HepG2 (cell line): Measurements from ENCODE around the gene WSCD1. TPM values are rescaled to one million over a fixed set of nuclear protein-coding genes. Genes with fewer than 3 reads are reported as not detected.

ENCODE experiments used
- ATAC-seq: fragments of 200-7000 bp; cut with Tn5 transposase; 3 replicates; pipeline ENCODE4 v1.9.1; 2020; ENCODE audit warnings: mild to moderate bottlenecking, moderate library complexity
- BruUV-seq: library from RNA; stranded (reverse); fragments of 400-500 nt; replicated peaks from 2 replicates; lab custom pipeline; 2021; lab: Mats Ljungman, UMichigan
- CTCF ChIA-PET: fragments of 300-600 bp; formaldehyde crosslinking; extraction: SDS; loops from one replicate; lab custom pipeline; 2021; ENCODE audit warnings: low total read pairs, inconsistent platforms, low intra/inter-chr PET ratio; lab: Yijun Ruan, JAX
- POLR2A ChIA-PET: fragments of 350-600 bp; sonication (Branson Sonifier 250); formaldehyde crosslinking; loops from one replicate; lab custom pipeline; 2020; ENCODE audit warnings: antibody characterized with exemption, inconsistent platforms; lab: Yijun Ruan, JAX
- DNase-seq: peaks from one replicate; pipeline ENCODE4 v3.0.0-alpha.2; 2015; ENCODE audit warnings: low spot score
- FAIRE-seq: peaks from 3 replicates; lab custom pipeline; 2011; peaks lifted over from hg19 to GRCh38; lab: Jason Lieb, UNC
- H2AFZ ChIP-seq: one replicate; pipeline ENCODE4 v1.6.1; 2011; ENCODE audit warnings: low read length, inconsistent platforms
- H3K27ac ChIP-seq: fragments of 300-600 bp; 3 replicates; pipeline ENCODE4 v1.8.0; 2011; ENCODE audit warnings: mixed run types, mild to moderate bottlenecking, mixed read lengths, low read length, inconsistent platforms; ENCODE audit not compliant: insufficient read depth; ENCODE audit errors: extremely low read length
- H3K27me3 ChIP-seq, 2 experiments: fragments of 200-600 bp in 1 of 2; 2 replicates in 1 of 2; 3 replicates in 1 of 2; pipeline versions ENCODE4 v1.6.0 to v1.8.0; 2011; ENCODE audit warnings: low read length in 2 of 2, mild to moderate bottlenecking in 2 of 2, moderate library complexity in 2 of 2, inconsistent platforms in 1 of 2; ENCODE audit not compliant: insufficient read depth in 2 of 2, control insufficient read depth in 1 of 2
- H3K36me3 ChIP-seq, 2 experiments: fragments of 200-600 bp in 1 of 2; replicated peaks in 1 of 2; 2 replicates in 1 of 2; 3 replicates in 1 of 2; pipeline versions ENCODE4 v1.5.1 to v1.8.0; 2011; ENCODE audit warnings: low read length in 2 of 2, inconsistent platforms in 1 of 2; ENCODE audit not compliant: insufficient read depth in 2 of 2, control insufficient read depth in 1 of 2
- H3K4me1 ChIP-seq: 2 replicates; pipeline ENCODE4 v1.5.1; 2012; ENCODE audit warnings: low read length, inconsistent platforms; ENCODE audit not compliant: insufficient read depth
- H3K4me2 ChIP-seq: 2 replicates; pipeline ENCODE4 v1.6.0; 2011; ENCODE audit warnings: low read depth, low read length, inconsistent platforms
- H3K4me3 ChIP-seq, 3 experiments: fragments of 200-600 bp in 1 of 3; sonication (generic), shearing (Covaris generic) in 1 of 3; replicated peaks in 1 of 3; 2 replicates each; pipeline ENCODE4 v1.5.1; 2011 to 2016; ENCODE audit warnings: low read length in 3 of 3, inconsistent platforms in 2 of 3, low read depth in 2 of 3, mild to moderate bottlenecking in 2 of 3, control low read depth in 1 of 3, mixed read lengths in 1 of 3; ENCODE audit not compliant: insufficient read depth in 1 of 3
- H3K79me2 ChIP-seq: one replicate; pipeline ENCODE4 v1.6.1; 2011; ENCODE audit warnings: low read length, inconsistent platforms; ENCODE audit not compliant: insufficient read depth
- H3K9ac ChIP-seq: 2 replicates; pipeline ENCODE4 v1.6.0; 2011; ENCODE audit warnings: mild to moderate bottlenecking, low read depth, low read length, inconsistent platforms; ENCODE audit not compliant: insufficient read depth
- H3K9me3 ChIP-seq: 2 replicates; pipeline ENCODE4 v1.5.1; 2012; ENCODE audit warnings: mild to moderate bottlenecking, low read length
- H4K20me1 ChIP-seq: 2 replicates; pipeline ENCODE4 v1.6.0; 2011; ENCODE audit warnings: inconsistent platforms, mild to moderate bottlenecking, low read length, moderate library complexity; ENCODE audit not compliant: insufficient read depth
- DPF2 ChIP-seq: sonication (generic); formaldehyde crosslinking; IDR thresholded peaks from 2 replicates; pipeline ENCODE4 v1.4.0; 2020; ENCODE audit warnings: mild to moderate bottlenecking, low read depth, missing genetic modification reagents, borderline replicate concordance
- GATA4 ChIP-seq: sonication (generic); IDR thresholded peaks from 2 replicates; pipeline ENCODE4 v1.6.1; 2016; ENCODE audit warnings: antibody characterized with exemption, low read depth, borderline replicate concordance
- JUN ChIP-seq: sonication (generic); formaldehyde crosslinking; IDR thresholded peaks from 2 replicates; pipeline ENCODE4 v1.4.0; 2020; ENCODE audit warnings: mild to moderate bottlenecking, missing genetic modification reagents
- MED1 ChIP-seq: sonication (generic); formaldehyde crosslinking; IDR thresholded peaks from 2 replicates; pipeline ENCODE4 v1.4.0; 2020; ENCODE audit warnings: missing genetic modification reagents
- POGK ChIP-seq: sonication (generic); formaldehyde crosslinking; conservative IDR thresholded peaks from 2 replicates; pipeline ENCODE4 v1.8.0; 2022; ENCODE audit warnings: mild to moderate bottlenecking, moderate library complexity, missing genetic modification reagents
- ZBTB25 ChIP-seq: IDR thresholded peaks from 2 replicates; pipeline ENCODE4 v1.6.1; 2018; ENCODE audit warnings: missing genetic modification reagents
- ZNF143 ChIP-seq: sonication (generic); formaldehyde crosslinking; IDR thresholded peaks from 2 replicates; pipeline ENCODE4 v1.4.0; 2020; ENCODE audit warnings: missing genetic modification reagents
- ZNF263 ChIP-seq: sonication (generic); formaldehyde crosslinking; IDR thresholded peaks from 2 replicates; pipeline ENCODE4 v1.4.0; 2020; ENCODE audit warnings: missing genetic modification reagents
- ZNF264 ChIP-seq: sonication (generic); formaldehyde crosslinking; IDR thresholded peaks from 2 replicates; pipeline ENCODE4 v1.4.0; 2020; ENCODE audit warnings: missing genetic modification reagents
- ZNF30 ChIP-seq: sonication (generic); formaldehyde crosslinking; IDR thresholded peaks from 2 replicates; pipeline ENCODE4 v1.5.0; 2020; ENCODE audit warnings: mild to moderate bottlenecking, missing genetic modification reagents
- ZNF33A ChIP-seq: sonication (generic); formaldehyde crosslinking; IDR thresholded peaks from 2 replicates; pipeline ENCODE4 v1.5.1; 2020; ENCODE audit warnings: missing genetic modification reagents, mild to moderate bottlenecking, moderate library complexity, borderline replicate concordance
- ZNF597 ChIP-seq: sonication (generic); formaldehyde crosslinking; IDR thresholded peaks from 2 replicates; pipeline ENCODE4 v1.5.0; 2020; ENCODE audit warnings: missing genetic modification reagents
- ZNF639 ChIP-seq: conservative IDR thresholded peaks from 2 replicates; pipeline ENCODE4 v1.6.1; 2018; ENCODE audit warnings: missing genetic modification reagents
- ZNF770 ChIP-seq: sonication (generic); formaldehyde crosslinking; IDR thresholded peaks from 2 replicates; pipeline ENCODE4 v1.5.0; 2020; ENCODE audit warnings: mild to moderate bottlenecking, missing genetic modification reagents
- ZSCAN12 ChIP-seq: sonication (generic); formaldehyde crosslinking; IDR thresholded peaks from 2 replicates; pipeline ENCODE4 v1.9.0; 2021; ENCODE audit warnings: mild to moderate bottlenecking, missing genetic modification reagents
- WGBS: methylation state at CpG from one replicate; pipeline ENCODE4 v1.1.6; 2017; ENCODE audit warnings: low lambda C conversion rate; 5-methylcytosine and 5-hydroxymethylcytosine counted together
- in situ Hi-C: cut with HindIII; loops from 2 replicates; pipeline ENCODE4 v1.10.0; 2017; ENCODE audit warnings: low pct_unique_long_range_greater_than_20kb; ENCODE audit not compliant: extremely low pct_ligation_motif_present
- intact Hi-C: fragments of 100-400 bp; cut with micrococcal nuclease; formaldehyde crosslinking; loops from one replicate; pipeline ENCODE4 v1.10.0; 2022; ENCODE audit not compliant: unreplicated experiment
- polyA plus RNA-seq, 8 experiments: library from polyadenylated mRNA; depleted of rRNA in 3 of 8; stranded (reverse) in 7 of 8; unstranded in 1 of 8; fragments of >200 nt; fragmentation: Illumina TruSeq in 4 of 8; extraction: Trizol in 4 of 8; gene quantifications; 2 replicates each; pipeline versions ENCODE4 v1.2.1 to v1.2.3, GENCODE V29; 2011 to 2016; ENCODE audit warnings: low read depth in 4 of 8, missing spikeins in 1 of 8, mixed read lengths in 1 of 8; ENCODE audit not compliant: insufficient read depth in 1 of 8
- total RNA-seq, 5 experiments: library from RNA; depleted of rRNA; stranded (reverse); fragments of >200 nt; fragmentation: Illumina TruSeq; extraction: Trizol; gene quantifications; 2 replicates each; pipeline ENCODE4 v1.2.3, GENCODE V29; 2016; ENCODE audit warnings: low read depth in 1 of 5

WSCD1 gene
- total and polyA plus RNA-seq, 2 of the 13 experiments (the other 11 are each of a cell fraction or from before 2014, with no cell fraction given) = 0.24 to 2.7 TPM

- no peak overlapping the region for H3K4me2 ChIP-seq
- H3K4me3 ChIP-seq = no peak overlapping the region
- H3K9ac ChIP-seq = no peak overlapping the region
- no peaks in the 10 kb centered on the region for H3K36me3 ChIP-seq
- FAIRE-seq (no peak), DNase-seq (no peak), ATAC-seq (no peak)
- no peaks in the 10 kb centered on the region for H3K9me3 ChIP-seq
- no TSS peak for BruUV-seq
- intact Hi-C loops = no loop called here
- peaks cover 12% of the 10 kb centered on the region for H3K4me1 ChIP-seq
- H3K79me2 ChIP-seq = no peaks in the 10 kb centered on the region
- peaks cover 0 to 10% of the 10 kb centered on the region in 2 experiments; a peak in 1 of 5 replicates for H3K27me3 ChIP-seq
- no peaks in the 10 kb centered on the region for H4K20me1 ChIP-seq
- WGBS = 50% methylated on average over 2 of the region's 2 CpGs
- H3K27ac ChIP-seq = no peak overlapping the region
- TF ChIP-seq GATA4 (no peak), ZNF639 (CRISPR knock-in tag) (no peak), MED1 (CRISPR knock-in tag) (no peak), ZSCAN12 (CRISPR knock-in tag) (no peak), ZNF143 (CRISPR knock-in tag) (no peak), DPF2 (CRISPR knock-in tag) (no peak), ZNF263 (CRISPR knock-in tag) (no peak), ZNF30 (no peak), ZNF264 (no peak), ZBTB25 (no peak), ZNF597 (no peak), ZNF33A (CRISPR knock-in tag) (no peak), ZNF770 (CRISPR knock-in tag) (no peak), POGK (CRISPR knock-in tag) (no peak), JUN (CRISPR knock-in tag) (no peak)
- ChIA-PET CTCF (no interaction called here), POLR2A (no interaction called here)
- in situ Hi-C loops = no loop called here
- H2AFZ ChIP-seq = no peak overlapping the region
These were observed 26.8 kb upstream of the WSCD1 start for GRCh38 chr17:6043405-6043804.
